PC-9 (cell line): ENCODE measurements around the gene CITED4. TPM values are rescaled to one million over a fixed set of nuclear protein-coding genes. Genes with fewer than 3 reads are reported as not detected.

Experiments
- BruUV-seq: library from RNA; stranded (reverse); fragments of 400-500 nt; replicated peaks from 2 replicates; lab custom pipeline; 2021; lab: Mats Ljungman, UMichigan
- CTCF ChIA-PET: fragments of 300-600 bp; sonication (Branson Sonifier 250); formaldehyde crosslinking; loops from one replicate; lab custom pipeline; 2022; ENCODE audit warnings: antibody characterized with exemption; lab: Charles Lee
- POLR2A ChIA-PET: fragments of 300-600 bp; sonication (Branson Sonifier 250); formaldehyde crosslinking; loops from one replicate; lab custom pipeline; 2022; ENCODE audit warnings: antibody characterized with exemption; ENCODE audit not compliant: unreplicated experiment; lab: Charles Lee
- DNase-seq, 2 experiments: peaks; one replicate each; pipeline versions ENCODE4 v3.0.0 to v3.0.0-alpha.2; 2015 to 2022; ENCODE audit warnings: mixed read lengths in 1 of 2
- H2AFZ ChIP-seq: fragments of 200-600 bp; sonication (generic); 2 replicates; pipeline ENCODE4 v1.8.1; 2017; ENCODE audit warnings: antibody characterized with exemption
- H3F3A ChIP-seq: fragments of 200-600 bp; sonication (generic); 2 replicates; pipeline ENCODE4 v1.8.1; 2017; ENCODE audit warnings: antibody characterized with exemption, mild to moderate bottlenecking, low read depth; ENCODE audit not compliant: insufficient read depth
- H3K27ac ChIP-seq: fragments of 200-600 bp; sonication (generic); 2 replicates; pipeline ENCODE4 v1.6.1; 2016; ENCODE audit warnings: mixed run types
- H3K27me3 ChIP-seq: fragments of 200-600 bp; sonication (generic); 2 replicates; pipeline ENCODE4 v1.6.1; 2016; ENCODE audit warnings: low read depth, mixed run types; ENCODE audit not compliant: insufficient read depth
- H3K36me3 ChIP-seq: fragments of 200-600 bp; sonication (generic); 2 replicates; pipeline ENCODE4 v1.6.1; 2016; ENCODE audit warnings: low read depth, mixed run types
- H3K4me1 ChIP-seq: fragments of 200-600 bp; sonication (generic); replicated peaks from 2 replicates; pipeline ENCODE4 v1.6.1; 2016; ENCODE audit warnings: mixed run types; ENCODE audit not compliant: insufficient read depth
- H3K4me2 ChIP-seq: fragments of 200-600 bp; sonication (generic); 2 replicates; pipeline ENCODE4 v1.6.1; 2017; ENCODE audit warnings: mixed run types
- H3K4me3 ChIP-seq: fragments of 200-600 bp; sonication (generic); 2 replicates; pipeline ENCODE4 v1.6.1; 2016; ENCODE audit warnings: mixed run types
- H3K79me2 ChIP-seq: fragments of 200-600 bp; sonication (generic); 2 replicates; pipeline ENCODE4 v1.6.1; 2017; ENCODE audit warnings: low read depth, mixed run types
- H3K9me2 ChIP-seq: fragments of 200-600 bp; sonication (generic); 2 replicates; pipeline ENCODE4 v1.8.1; 2017; ENCODE audit warnings: mild to moderate bottlenecking; ENCODE audit not compliant: insufficient read depth
- H3K9me3 ChIP-seq: fragments of 200-600 bp; sonication (generic); 2 replicates; pipeline ENCODE4 v1.8.1; 2016; ENCODE audit warnings: low read depth; ENCODE audit not compliant: insufficient read depth
- H4K20me1 ChIP-seq: fragments of 200-600 bp; sonication (generic); 2 replicates; pipeline ENCODE4 v1.8.1; 2017; ENCODE audit not compliant: insufficient read depth
- EZH2 ChIP-seq: fragments of 200-600 bp; sonication (generic); IDR thresholded peaks from 2 replicates; pipeline ENCODE4 v1.8.0; 2017; ENCODE audit warnings: antibody characterized with exemption, low read depth
- intact Hi-C: fragments of 100-400 bp; cut with micrococcal nuclease; formaldehyde crosslinking; loops from one replicate; pipeline ENCODE4 v1.10.0; 2022; ENCODE audit not compliant: unreplicated experiment
- total RNA-seq: library from RNA; stranded (reverse); gene quantifications from 2 replicates; pipeline ENCODE4 v1.2.3, GENCODE V29; 2021
- TF ChIP-seq, protein P1 (sequence below): fragments of 200-600 bp; sonication (generic); conservative IDR thresholded peaks from 2 replicates; pipeline ENCODE4 v1.6.1; 2017; ENCODE audit warnings: mixed run types, antibody characterized with exemption, mild to moderate bottlenecking, moderate library complexity

The CITED4 gene
- total RNA-seq, 1 experiment from 2014 or later, result 67.5 TPM

DNA sequence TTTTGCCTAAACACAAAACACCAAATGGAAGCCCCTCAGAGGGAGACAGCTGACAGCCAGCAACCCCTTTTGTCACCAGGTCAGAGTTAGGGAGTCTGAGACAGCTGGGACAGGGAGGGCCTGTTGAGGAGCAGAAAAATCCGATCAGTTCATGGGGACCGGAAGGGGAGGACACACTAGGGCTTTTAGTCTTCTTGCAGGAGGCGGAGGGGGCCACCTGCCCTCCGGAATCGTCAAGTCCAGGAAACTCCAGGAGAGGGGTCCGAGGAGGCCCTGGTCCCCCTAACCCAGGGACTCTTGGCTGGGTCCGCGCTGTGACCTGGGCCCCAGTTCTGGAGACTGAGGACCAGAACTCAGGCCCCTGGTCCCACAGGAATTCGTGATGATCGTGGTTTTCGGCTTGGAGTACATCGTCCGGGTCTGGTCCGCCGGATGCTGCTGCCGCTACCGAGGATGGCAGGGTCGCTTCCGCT, 44.3 kb downstream of the CITED4 start:
- Histone ChIP-seq H3K36me3 (no peaks in the 10 kb centered on the region), H4K20me1 (no peaks in the 10 kb centered on the region), H3K27ac (no peak overlapping the region), H3K4me1 (no peaks in the 10 kb centered on the region), H3K4me3 (no peak overlapping the region), H3K79me2 (no peaks in the 10 kb centered on the region), H3K9me2 (no peaks in the 10 kb centered on the region), H3F3A (no peaks in the 10 kb centered on the region), H2AFZ (no peak overlapping the region), H3K27me3 (no peaks in the 10 kb centered on the region), H3K9me3 (no peaks in the 10 kb centered on the region), H3K4me2 (no peak overlapping the region)
- intact Hi-C loops, result no loop called here
- DNase-seq, result no peak
- BruUV-seq, result no TSS peak
- ChIA-PET POLR2A (no interaction called here), CTCF (no interaction called here)
- no peak for TF ChIP-seq EZH2
- TF ChIP-seq, protein P1, sequence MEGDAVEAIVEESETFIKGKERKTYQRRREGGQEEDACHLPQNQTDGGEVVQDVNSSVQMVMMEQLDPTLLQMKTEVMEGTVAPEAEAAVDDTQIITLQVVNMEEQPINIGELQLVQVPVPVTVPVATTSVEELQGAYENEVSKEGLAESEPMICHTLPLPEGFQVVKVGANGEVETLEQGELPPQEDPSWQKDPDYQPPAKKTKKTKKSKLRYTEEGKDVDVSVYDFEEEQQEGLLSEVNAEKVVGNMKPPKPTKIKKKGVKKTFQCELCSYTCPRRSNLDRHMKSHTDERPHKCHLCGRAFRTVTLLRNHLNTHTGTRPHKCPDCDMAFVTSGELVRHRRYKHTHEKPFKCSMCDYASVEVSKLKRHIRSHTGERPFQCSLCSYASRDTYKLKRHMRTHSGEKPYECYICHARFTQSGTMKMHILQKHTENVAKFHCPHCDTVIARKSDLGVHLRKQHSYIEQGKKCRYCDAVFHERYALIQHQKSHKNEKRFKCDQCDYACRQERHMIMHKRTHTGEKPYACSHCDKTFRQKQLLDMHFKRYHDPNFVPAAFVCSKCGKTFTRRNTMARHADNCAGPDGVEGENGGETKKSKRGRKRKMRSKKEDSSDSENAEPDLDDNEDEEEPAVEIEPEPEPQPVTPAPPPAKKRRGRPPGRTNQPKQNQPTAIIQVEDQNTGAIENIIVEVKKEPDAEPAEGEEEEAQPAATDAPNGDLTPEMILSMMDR, result no peak

DNA sequence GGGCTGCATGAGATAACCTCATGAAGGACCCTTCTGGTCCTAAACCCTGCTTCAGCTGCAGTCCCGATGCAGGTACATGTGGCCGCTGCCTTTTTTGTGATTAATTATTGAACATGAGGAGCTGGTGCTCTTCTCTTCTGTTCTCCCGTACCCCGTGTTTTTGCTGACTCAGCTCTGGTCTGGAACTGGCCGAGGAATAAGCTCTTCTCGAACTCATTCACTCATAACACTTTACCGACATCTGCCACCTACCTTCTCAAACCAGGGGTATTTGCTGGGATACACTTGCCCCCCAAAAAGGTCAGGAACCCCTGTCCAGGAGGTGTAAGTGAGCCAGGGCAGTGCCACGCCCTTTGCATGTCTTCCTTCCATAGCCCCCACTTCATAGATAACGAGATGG, 46.7 kb downstream of the CITED4 start:
- Histone ChIP-seq H3K4me3 (no peak overlapping the region), H4K20me1 (no peaks in the 10 kb centered on the region), H3K36me3 (no peaks in the 10 kb centered on the region), H3F3A (no peaks in the 10 kb centered on the region), H3K9me3 (no peaks in the 10 kb centered on the region), H3K79me2 (no peaks in the 10 kb centered on the region), H3K27me3 (peaks cover 5% of the 10 kb centered on the region; the same call in 1 of the 2 replicates), H3K4me2 (no peak overlapping the region), H3K9me2 (no peaks in the 10 kb centered on the region), H3K4me1 (no peaks in the 10 kb centered on the region), H3K27ac (no peak overlapping the region), H2AFZ (no peak overlapping the region)
- no TSS peak for BruUV-seq
- CTCF ChIA-PET, result interaction anchor here (0.6 to 0.7 kb wide), 3 partner anchors 15 to 137 kb away, joined by 3 to 7 read pairs (median 3); no protein-coding TSS in a partner anchor
- DNase-seq, result no peak
- POLR2A ChIA-PET, result no interaction called here
- TF ChIP-seq, protein P1, result no peak
- TF ChIP-seq EZH2, result no peak
- intact Hi-C loops, result no loop called here

Other genes starting within 250 kb of the CITED4 start
- gene RIMS3, start 196.7 kb downstream of the CITED4 start, total RNA-seq, result 12.9 and 14.0 TPM in 2 replicates
- gene NFYC, start 170.7 kb downstream of the CITED4 start, total RNA-seq, result 79.4 and 91.1 TPM in 2 replicates
- gene KCNQ4, start 78.6 kb downstream of the CITED4 start, total RNA-seq, result 0.68 and 0.81 TPM in 2 replicates
- 80.5 and 91.9 TPM in 2 replicates for gene CTPS1, start 117.3 kb upstream of the CITED4 start, total RNA-seq
- gene SLFNL1, start 159.4 kb upstream of the CITED4 start, total RNA-seq, result 0.35 and 0.41 TPM in 2 replicates